H1 (cell line): ENCODE measurements around the gene GADD45B. TPM values are rescaled to one million over a fixed set of nuclear protein-coding genes. Genes with fewer than 3 reads are reported as not detected.
A peak's percentile ranks its signal among the peaks of the same experiment; 100 is the strongest.

Experiments used
- CTCF ChIA-PET: fragments of 300-600 bp; sonication (Branson Sonifier 250); formaldehyde crosslinking; loops from one replicate; lab custom pipeline; 2021; ENCODE audit not compliant: partially characterized antibody; lab: Charles Lee
- POLR2A ChIA-PET: fragments of 300-600 bp; sonication (Branson Sonifier 250); formaldehyde crosslinking; loops from one replicate; lab custom pipeline; 2021; ENCODE audit warnings: inconsistent platforms; ENCODE audit not compliant: partially characterized antibody; lab: Charles Lee
- DNase-seq, 2 experiments: peaks; one replicate each; pipeline versions ENCODE4 v3.0.0 to v3.0.0-alpha.2; 2010 to 2022; ENCODE audit warnings: low spot score in 2 of 2, low read depth in 1 of 2, mixed read lengths in 1 of 2
- FAIRE-seq: peaks from 2 replicates; lab custom pipeline; 2011; peaks lifted over from hg19 to GRCh38; lab: Jason Lieb, UNC
- H2AFZ ChIP-seq: 2 replicates; pipeline ENCODE4 v1.8.1; 2012; ENCODE audit warnings: low read length, inconsistent platforms
- H2AK5ac ChIP-seq: 2 replicates; pipeline ENCODE4 v1.6.1; 2013; ENCODE audit warnings: low read depth, low read length
- H2BK120ac ChIP-seq: replicated peaks from 2 replicates; pipeline ENCODE3; 2013; ENCODE audit warnings: low read depth, low read length, inconsistent platforms
- H2BK12ac ChIP-seq: 2 replicates; pipeline ENCODE4 v1.6.1; 2013; ENCODE audit warnings: low read depth, low read length
- H2BK15ac ChIP-seq: 2 replicates; pipeline ENCODE4 v1.6.1; 2013; ENCODE audit warnings: low read length
- H2BK20ac ChIP-seq: 2 replicates; pipeline ENCODE4 v1.6.1; 2013; ENCODE audit warnings: low read length
- H2BK5ac ChIP-seq: 2 replicates; pipeline ENCODE4 v1.6.1; 2013; ENCODE audit warnings: low read depth, low read length
- H3K14ac ChIP-seq: 2 replicates; pipeline ENCODE4 v1.6.1; 2013; ENCODE audit warnings: inconsistent platforms; ENCODE audit not compliant: insufficient read length
- H3K18ac ChIP-seq: 2 replicates; pipeline ENCODE4 v1.6.1; 2013; ENCODE audit warnings: low read length; ENCODE audit errors: extremely low read depth
- H3K23ac ChIP-seq: 2 replicates; pipeline ENCODE4 v1.6.1; 2013; ENCODE audit warnings: inconsistent platforms; ENCODE audit not compliant: insufficient read length
- H3K23me2 ChIP-seq: 2 replicates; pipeline ENCODE4 v1.6.1; 2013; ENCODE audit warnings: low read depth, low read length
- H3K27ac ChIP-seq: 2 replicates; pipeline ENCODE4 v1.6.1; 2011; ENCODE audit warnings: low read depth, low read length, inconsistent platforms
- H3K27me3 ChIP-seq, 4 experiments: replicated peaks in 1 of 4; 1 replicate in 1 of 4; 2 replicates in 3 of 4; pipeline versions ENCODE4 v1.6.1 to v1.8.1; 2011 to 2013; ENCODE audit warnings: low read length in 3 of 4, mild to moderate bottlenecking in 3 of 4, inconsistent platforms in 2 of 4, mixed read lengths in 2 of 4, moderate library complexity in 1 of 4; ENCODE audit not compliant: control insufficient read depth in 3 of 4, insufficient read depth in 3 of 4; ENCODE audit errors: extremely low read depth in 1 of 4
- H3K36me3 ChIP-seq, 4 experiments: 2 replicates each; pipeline versions ENCODE4 v1.6.1 to v1.8.1; 2011 to 2013; ENCODE audit warnings: mild to moderate bottlenecking in 4 of 4, low read length in 3 of 4, moderate library complexity in 2 of 4, control low read depth in 1 of 4, inconsistent platforms in 1 of 4; ENCODE audit not compliant: insufficient read depth in 4 of 4, control insufficient read depth in 2 of 4
- H3K4ac ChIP-seq: replicated peaks from 2 replicates; pipeline ENCODE3; 2013; ENCODE audit warnings: low read length, low read depth, mixed read lengths, inconsistent platforms; ENCODE audit not compliant: insufficient read length
- H3K4me1 ChIP-seq, 4 experiments: replicated peaks in 1 of 4; 1 replicate in 1 of 4; 2 replicates in 3 of 4; pipeline versions ENCODE4 v1.6.1 to v1.8.1; 2011 to 2013; ENCODE audit warnings: low read length in 3 of 4, inconsistent platforms in 2 of 4, mixed read lengths in 1 of 4; ENCODE audit not compliant: insufficient read depth in 4 of 4, control insufficient read depth in 3 of 4
- H3K4me2 ChIP-seq, 2 experiments: 2 replicates each; pipeline versions ENCODE4 v1.6.1 to v1.8.1; 2011 to 2013; ENCODE audit warnings: low read depth in 2 of 2, low read length in 2 of 2, control low read depth in 1 of 2, inconsistent platforms in 1 of 2, mild to moderate bottlenecking in 1 of 2; ENCODE audit not compliant: insufficient read depth in 1 of 2
- H3K4me3 ChIP-seq, 4 experiments: fragments of 200-600, 300-600 bp in 1 of 4; sonication (generic), shearing (Covaris generic), sonication (Bioruptor Twin) in 1 of 4; 2 replicates each; pipeline versions ENCODE4 v1.5.1 to v1.8.1; 2011 to 2016; ENCODE audit warnings: low read length in 4 of 4, low read depth in 3 of 4, control low read depth in 2 of 4, inconsistent platforms in 2 of 4, mild to moderate bottlenecking in 2 of 4, mixed read lengths in 1 of 4, moderate library complexity in 1 of 4; ENCODE audit not compliant: insufficient read depth in 2 of 4; ENCODE audit errors: extremely low read depth in 1 of 4
- H3K56ac ChIP-seq: replicated peaks from 2 replicates; pipeline ENCODE3; 2013; ENCODE audit warnings: low read depth, mild to moderate bottlenecking, mixed read lengths, low read length, inconsistent platforms; ENCODE audit not compliant: insufficient read length
- H3K79me1 ChIP-seq: 2 replicates; pipeline ENCODE4 v1.6.1; 2013; ENCODE audit warnings: low read depth, low read length, control low read depth
- H3K79me2 ChIP-seq, 2 experiments: 2 replicates each; pipeline versions ENCODE4 v1.6.1 to v1.8.1; 2012 to 2013; ENCODE audit warnings: low read length in 2 of 2, mild to moderate bottlenecking in 2 of 2, inconsistent platforms in 1 of 2; ENCODE audit not compliant: insufficient read depth in 2 of 2, control insufficient read depth in 1 of 2
- H3K9ac ChIP-seq, 4 experiments: replicated peaks in 1 of 4; 1 replicate in 1 of 4; 2 replicates in 3 of 4; pipeline versions ENCODE4 v1.6.1 to v1.8.1; 2011 to 2013; ENCODE audit warnings: low read depth in 3 of 4, low read length in 3 of 4, control low read depth in 2 of 4, mild to moderate bottlenecking in 2 of 4, moderate library complexity in 2 of 4, inconsistent platforms in 1 of 4; ENCODE audit errors: extremely low read depth in 1 of 4
- H3K9me3 ChIP-seq, 2 experiments: 2 replicates each; pipeline versions ENCODE4 v1.6.1 to v1.8.1; 2012 to 2013; ENCODE audit warnings: mild to moderate bottlenecking in 2 of 2, moderate library complexity in 2 of 2, control low read depth in 1 of 2, inconsistent platforms in 1 of 2, low read depth in 1 of 2, low read length in 1 of 2, mixed read lengths in 1 of 2; ENCODE audit not compliant: insufficient read depth in 2 of 2
- H4K20me1 ChIP-seq, 2 experiments: replicated peaks in 1 of 2; 2 replicates each; pipeline versions ENCODE3 to v1.8.1; 2011 to 2013; ENCODE audit warnings: inconsistent platforms in 2 of 2, low read length in 2 of 2, mild to moderate bottlenecking in 1 of 2; ENCODE audit not compliant: insufficient read depth in 2 of 2, control insufficient read depth in 1 of 2
- H4K5ac ChIP-seq: 2 replicates; pipeline ENCODE4 v1.6.1; 2013; ENCODE audit warnings: low read length, low read depth, mixed read lengths, inconsistent platforms; ENCODE audit not compliant: insufficient read length
- H4K8ac ChIP-seq: 2 replicates; pipeline ENCODE4 v1.8.0; 2013; ENCODE audit warnings: mild to moderate bottlenecking, moderate library complexity, low read length, inconsistent platforms; ENCODE audit not compliant: insufficient read depth; ENCODE audit errors: extremely low read depth
- H4K91ac ChIP-seq: replicated peaks from 2 replicates; pipeline ENCODE3; 2013; ENCODE audit warnings: low read length, mixed read lengths, inconsistent platforms; ENCODE audit not compliant: insufficient read length
- CHD1 ChIP-seq: IDR thresholded peaks from 2 replicates; pipeline ENCODE4 v1.6.1; 2012; ENCODE audit warnings: low read depth, low read length, improper control_type of control experiment
- WGBS, 2 experiments: shearing (Covaris generic) in 1 of 2; methylation state at CpG; one replicate each; pipeline versions ENCODE4 v1.1.6 to v1.1.7; 2013 to 2015; ENCODE audit warnings: low lambda C conversion rate in 2 of 2, mixed read lengths in 2 of 2, inconsistent platforms in 1 of 2, low coverage in 1 of 2, missing lambda C conversion rate in 1 of 2; ENCODE audit not compliant: insufficient replicate concordance in 2 of 2, insufficient coverage in 1 of 2, insufficient read length in 1 of 2; ENCODE audit errors: extremely low coverage in 1 of 2, missing lambda C conversion rate in 1 of 2; 5-methylcytosine and 5-hydroxymethylcytosine counted together
- polyA plus RNA-seq, 7 experiments: library from polyadenylated mRNA; depleted of rRNA in 3 of 7; stranded (reverse) in 5 of 7; unstranded in 2 of 7; fragments of >200 nt in 5 of 7; fragments of 200-250 nt in 2 of 7; gene quantifications; 1 replicate in 5 of 7; 2 replicates in 1 of 7; 4 replicates in 1 of 7; pipeline versions ENCODE4 v1.2.1 to v1.2.3, GENCODE V29; 2011 to 2013; ENCODE audit warnings: missing spikeins in 2 of 7, mixed read lengths in 2 of 7
- total RNA-seq: library from RNA; stranded (reverse); fragmentation: NEBNext Ultra II Directional; extraction: Animal tissue kit (Norgen Biotek cat#: 25700); gene quantifications from 2 replicates; pipeline ENCODE4 v1.2.1, GENCODE V29; 2021

GADD45B gene
- total and polyA plus RNA-seq, 2 of the 8 experiments (the other 6 are each of a cell fraction or from before 2014, with no cell fraction given): 7.4 to 11.4 TPM

DNA sequence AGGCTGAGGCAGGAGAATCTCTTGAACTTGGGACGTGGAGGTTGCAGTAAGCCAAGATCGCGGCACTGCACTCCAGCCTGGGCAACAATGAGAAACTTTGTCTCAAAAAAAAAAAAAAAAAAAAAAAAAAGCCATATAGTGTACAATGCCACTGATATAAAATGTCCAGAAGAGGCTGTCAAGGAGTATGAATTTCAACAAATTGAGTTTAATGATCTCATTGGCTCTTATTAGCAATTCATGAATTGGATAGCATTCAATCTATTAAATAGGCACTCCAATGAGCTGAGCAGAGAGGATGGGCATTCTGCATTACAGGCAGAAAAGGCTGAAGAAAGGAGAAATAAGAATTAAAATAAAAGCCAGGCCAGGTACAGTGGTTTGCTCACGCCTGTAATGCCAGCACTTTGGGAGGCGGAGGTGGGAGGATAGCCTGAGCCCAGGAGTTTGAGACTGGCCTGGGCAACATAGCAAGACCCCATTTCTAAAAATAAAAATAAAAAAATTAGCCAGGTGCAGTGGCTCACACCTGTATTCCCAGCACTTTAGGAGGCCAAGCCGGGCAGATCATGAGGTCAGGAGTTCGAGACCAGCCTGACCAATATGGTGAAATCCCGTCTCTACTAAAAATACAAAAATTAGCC lies 18.4 kb upstream of the GADD45B start:
- H2AFZ ChIP-seq: no peak overlapping the region
- FAIRE-seq: no peak
- 86% methylated on average over 8 of the region's 8 CpGs; no CpG with 5 or more reads in 1 of the 2 experiments for WGBS, 2 experiments
- H3K14ac ChIP-seq: no peak overlapping the region
- no peaks in the 10 kb centered on the region for H3K36me3 ChIP-seq
- peaks cover 25 to 40% of the 10 kb centered on the region in 2 experiments for H3K79me2 ChIP-seq
- DNase-seq: no peak
- H3K9ac ChIP-seq: no peak overlapping the region
- H2BK12ac ChIP-seq: no peak overlapping the region
- peak overlapping the region; percentile 59 to 81 for H3K4me2 ChIP-seq
- H3K79me1 ChIP-seq: peaks cover 9% of the 10 kb centered on the region
- peaks cover 22 to 23% of the 10 kb centered on the region in 2 experiments for H4K20me1 ChIP-seq
- ChIA-PET POLR2A (interaction anchor here (0.7 to 6.4 kb wide), 8 partner anchors 8 to 157 kb away, joined by 3 to 76 read pairs (median 8); partner anchors contain the start of genes GADD45B and TIMM13), CTCF (interaction anchor here (0.7 to 3.8 kb wide), 4 partner anchors 17 to 157 kb away, joined by 3 to 15 read pairs (median 3); no protein-coding TSS in a partner anchor)
- H2BK15ac ChIP-seq: no peak overlapping the region
- no peak overlapping the region for H3K56ac ChIP-seq
- H4K5ac ChIP-seq: no peak overlapping the region
- TF ChIP-seq CHD1: no peak
- no peaks in the 10 kb centered on the region for H3K9me3 ChIP-seq
- H3K23me2 ChIP-seq: peaks cover 2% of the 10 kb centered on the region; the same call in 1 of the 2 replicates
- H3K4ac ChIP-seq: no peak overlapping the region
- peak overlapping the region in 2 of 4 experiments; percentile 23 to 46; a peak in 3 of 8 replicates for H3K4me3 ChIP-seq
- no peak overlapping the region for H4K8ac ChIP-seq
- H3K4me1 ChIP-seq: peaks cover 0 to 9% (median 3%) of the 10 kb centered on the region in 4 experiments; a peak in 5 of 7 replicates
- H2BK120ac ChIP-seq: no peak overlapping the region
- no peak overlapping the region for H3K23ac ChIP-seq
- H3K27ac ChIP-seq: no peak overlapping the region
- no peak overlapping the region for H2BK5ac ChIP-seq
- H3K27me3 ChIP-seq: no peaks in the 10 kb centered on the region
- no peak overlapping the region for H3K18ac ChIP-seq
- H4K91ac ChIP-seq: no peak overlapping the region
- H2AK5ac ChIP-seq: no peak overlapping the region
- H2BK20ac ChIP-seq: no peak overlapping the region
